ENCODE measurements around the gene YWHAB.
"Not testable (repeated sequence)": the region's sequence is repeated elsewhere in the genome, so short reads cannot be mapped to it uniquely, and the experiment has no call there.

Gene YWHAB

DNA sequence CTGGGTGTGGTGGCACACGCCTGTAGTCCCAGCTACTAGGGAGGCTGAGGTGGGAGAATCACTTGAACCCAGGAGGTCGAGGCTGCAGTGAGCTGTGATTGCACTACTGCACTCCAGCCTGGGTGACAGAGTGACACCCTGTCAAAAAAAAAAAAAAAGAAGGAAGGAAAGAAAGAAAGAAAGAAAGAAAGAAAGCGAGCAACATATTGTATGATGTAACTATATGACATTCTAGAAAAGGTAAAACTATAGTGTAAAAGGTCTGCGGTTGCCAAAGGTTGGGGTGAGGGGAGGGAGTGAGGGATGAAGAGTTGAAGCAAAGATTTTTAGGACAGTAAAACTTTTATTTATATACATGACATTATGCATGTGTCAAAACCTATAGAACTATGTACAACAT lies 3.1 kb upstream of the YWHAB start:
- DNase-seq, result not testable (repeated sequence)

DNA sequence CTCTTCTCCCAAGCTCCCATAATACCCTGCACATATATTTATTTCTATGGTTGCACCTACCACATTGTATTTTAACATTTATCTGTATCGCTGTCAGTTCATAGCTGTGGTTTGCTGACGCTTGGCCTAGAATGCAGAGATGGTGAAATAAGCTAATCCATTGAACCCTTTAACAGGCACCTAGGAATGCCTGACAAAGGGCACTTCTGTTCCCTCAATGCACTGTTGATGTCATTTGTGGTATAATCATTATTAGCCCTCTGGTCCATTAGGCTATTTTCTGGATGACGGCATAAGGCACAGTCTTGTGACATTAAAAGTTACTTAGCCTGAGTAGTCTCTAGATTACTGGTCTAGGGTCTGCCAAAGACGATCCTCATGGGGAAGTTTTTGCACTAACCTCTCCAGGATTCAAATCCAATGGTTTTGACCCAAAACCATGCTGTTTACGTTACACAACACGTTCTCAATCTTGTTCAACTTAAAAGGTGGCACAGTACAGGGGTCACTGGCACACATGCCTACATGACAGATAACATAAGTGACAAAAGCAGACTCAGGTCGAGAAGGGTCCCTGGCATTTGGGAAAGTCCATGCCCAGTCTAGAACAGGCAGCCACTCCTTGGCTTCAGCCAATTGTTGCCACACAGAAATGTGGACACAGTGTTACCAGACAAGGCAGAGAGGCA lies 2.1 kb upstream of the YWHAB start:
- DNase-seq, result no peak

DNA sequence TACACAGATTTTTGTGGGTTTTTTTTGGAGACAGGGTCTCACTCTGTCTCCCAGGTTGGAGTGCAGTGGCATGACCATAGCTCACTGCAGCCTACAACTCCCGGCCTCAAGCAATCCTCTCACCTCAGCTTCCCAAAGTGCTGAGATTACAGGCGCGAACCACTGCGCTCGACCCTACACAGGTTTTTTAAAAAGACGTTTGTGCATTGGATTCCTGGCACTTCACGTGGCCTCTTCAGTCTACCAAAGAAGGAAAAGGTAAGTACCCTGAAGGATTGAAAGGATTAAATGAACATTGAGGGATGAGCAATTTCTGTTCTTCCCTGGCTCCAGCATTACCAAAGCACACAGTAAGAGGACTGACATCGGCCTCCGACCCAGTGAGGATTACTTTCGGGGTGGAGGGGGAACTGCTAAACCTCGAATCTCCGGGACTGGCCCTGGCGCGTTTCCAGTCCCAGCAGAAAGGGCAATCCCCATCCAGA lies 556 bp upstream of the YWHAB start:
- no peak for DNase-seq

DNA sequence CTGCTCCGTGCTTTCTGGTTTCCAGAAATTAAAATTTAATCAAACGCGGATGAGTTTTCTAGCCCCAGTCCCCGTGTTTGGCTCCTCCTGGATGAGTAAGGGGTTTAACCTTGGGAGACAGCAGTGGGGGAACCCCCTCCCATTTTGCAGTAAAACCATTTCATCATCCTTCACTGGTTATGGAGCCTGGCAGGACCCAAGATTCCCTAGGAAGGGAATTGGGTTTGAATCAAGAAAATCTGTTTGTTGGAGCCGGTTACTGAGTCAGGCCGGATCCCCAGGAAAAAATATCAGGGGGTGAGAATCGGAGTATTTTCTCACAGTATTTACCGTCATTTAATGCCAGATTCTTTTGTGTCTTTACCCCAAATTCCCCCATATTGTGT lies 754 bp downstream of the YWHAB start:
- DNase-seq, result no peak

DNA sequence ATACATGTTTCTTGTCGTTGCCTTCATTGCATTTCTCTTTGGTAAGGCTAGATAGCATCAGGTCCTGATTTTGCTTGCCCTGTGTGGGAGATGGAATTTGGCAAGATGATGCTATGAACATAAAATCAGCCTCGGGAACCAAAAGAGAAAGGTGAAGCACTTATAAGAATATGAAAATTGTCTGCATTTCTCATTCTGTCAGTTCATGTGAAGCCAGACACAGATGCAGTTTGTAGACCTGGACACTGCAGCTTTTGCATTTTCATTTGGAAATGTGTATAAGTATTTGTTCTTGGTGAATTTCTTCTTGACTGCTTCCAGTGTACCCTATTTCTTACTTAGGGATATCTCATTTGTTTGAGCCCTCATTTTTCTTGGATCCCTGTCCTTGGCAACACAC lies 1.3 kb downstream of the YWHAB start:
- no peak for DNase-seq

DNA sequence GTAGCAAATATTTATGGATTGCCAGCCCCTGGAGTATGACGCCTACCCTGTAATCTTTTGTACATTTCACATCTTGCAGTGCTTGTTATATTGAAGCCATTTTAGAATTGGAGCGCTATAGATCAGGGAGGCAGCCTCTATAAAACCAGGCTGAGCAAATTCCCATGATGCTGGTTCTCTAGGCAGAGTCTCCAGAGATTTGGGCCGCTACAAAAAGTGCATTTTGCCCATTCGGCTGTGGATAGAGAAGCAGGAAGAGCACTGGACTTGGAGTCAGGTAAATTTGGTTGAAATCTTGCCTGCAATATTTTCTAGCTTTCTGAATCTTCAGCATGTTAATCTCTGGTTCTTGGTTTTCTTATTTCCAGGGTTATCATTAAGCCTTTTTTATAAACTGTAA lies 2.0 kb downstream of the YWHAB start:
- no peak for DNase-seq

DNA sequence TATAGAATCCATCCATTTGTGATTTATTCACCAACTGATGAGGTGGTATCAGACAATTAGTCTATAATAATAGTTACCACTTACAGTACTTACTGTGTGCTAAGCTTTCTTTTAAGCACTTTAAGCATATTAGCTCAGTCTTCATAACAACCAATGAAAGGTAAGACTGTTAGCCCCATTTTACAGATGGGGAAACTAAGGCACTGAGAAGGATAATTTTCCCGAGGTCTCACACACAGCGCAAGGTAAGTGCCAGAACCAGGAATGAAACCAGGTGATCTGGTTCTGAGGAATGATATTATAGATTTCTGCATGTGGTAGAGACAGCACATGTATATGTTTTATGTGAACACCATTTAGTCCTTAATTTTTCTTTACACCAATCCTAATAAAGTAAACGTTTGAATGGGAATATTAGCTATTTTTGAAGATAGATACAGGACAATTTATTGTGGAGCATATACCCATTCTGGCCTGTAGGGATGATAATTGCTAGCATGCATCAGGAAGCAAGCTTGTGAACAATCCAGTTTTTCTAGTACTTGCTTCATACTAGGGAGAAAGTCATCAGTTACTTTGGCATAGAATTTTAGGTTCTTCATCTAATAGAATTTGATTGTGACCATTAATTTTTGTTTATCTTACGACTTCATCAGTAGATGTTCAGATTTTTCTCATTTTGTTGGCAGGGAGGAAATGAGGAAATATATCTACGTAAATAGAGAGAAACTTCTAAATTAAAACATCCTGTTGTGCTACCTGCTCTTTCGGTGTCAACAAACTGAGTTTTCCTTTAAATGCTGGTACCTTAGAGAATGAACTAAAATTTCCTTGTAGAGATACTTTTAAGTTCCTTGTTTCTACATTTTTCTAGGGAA lies 3.0 kb downstream of the YWHAB start:
- peak; percentile 49 for DNase-seq

DNA sequence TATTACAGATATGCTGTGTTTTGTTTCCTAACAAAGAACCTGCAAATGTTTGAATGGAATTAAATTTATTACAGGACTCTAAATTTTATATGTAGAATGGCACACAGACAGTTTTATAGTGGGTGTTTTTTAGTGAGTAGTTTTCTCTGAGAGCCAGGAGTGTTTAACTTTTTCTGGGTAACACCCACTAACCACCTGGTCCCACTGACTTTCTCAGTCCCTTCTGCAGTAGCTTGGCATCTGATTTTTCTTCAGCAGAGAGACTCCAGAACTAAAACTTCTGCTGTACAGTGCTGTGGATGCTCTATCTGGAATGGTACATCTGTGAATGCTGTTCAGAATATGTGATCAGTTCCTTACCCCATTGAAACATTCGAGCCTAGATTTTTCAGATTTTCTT lies 6.3 kb downstream of the YWHAB start:
- peak; percentile 7 for DNase-seq

DNA sequence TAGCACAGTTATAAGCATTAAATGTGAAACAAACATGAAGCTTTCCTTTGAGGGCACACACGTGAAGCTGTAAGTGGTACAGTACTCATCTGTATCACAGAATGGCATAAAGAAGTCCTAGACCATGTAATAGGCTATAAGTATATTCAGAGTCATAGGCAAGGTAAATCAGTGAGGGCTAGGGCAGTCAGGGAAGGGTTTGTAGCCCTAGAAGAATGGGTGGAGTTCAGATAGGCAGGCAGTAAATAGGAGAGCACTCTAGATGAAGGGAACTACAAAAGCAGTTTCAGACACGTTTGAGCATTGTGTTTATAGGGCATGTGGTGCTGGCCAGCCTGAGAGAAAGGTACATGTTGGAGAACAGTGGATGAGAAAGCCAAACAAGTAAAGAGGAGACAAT lies 9.5 kb downstream of the YWHAB start:
- DNase-seq, result no peak

DNA sequence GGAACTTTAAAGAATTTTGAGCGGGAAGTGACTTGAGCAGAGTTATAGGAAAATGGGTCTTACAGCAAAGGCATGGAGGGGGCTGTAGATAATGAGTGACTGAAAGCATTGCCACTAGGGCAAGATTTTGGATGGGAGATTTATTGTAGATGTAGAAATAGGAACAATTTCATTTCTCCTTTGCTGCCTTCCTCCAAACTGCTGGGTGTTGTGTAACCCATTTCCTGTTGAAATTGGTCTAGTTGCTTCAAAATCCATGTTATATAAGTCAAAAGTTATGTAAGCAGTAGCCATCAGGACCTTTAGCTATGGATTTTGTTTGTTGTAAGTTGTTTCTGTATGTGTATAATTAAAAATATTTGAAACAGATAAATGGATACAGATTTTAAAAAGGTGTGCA lies 11.1 kb downstream of the YWHAB start:
- peak; percentile 66 for DNase-seq

DNA sequence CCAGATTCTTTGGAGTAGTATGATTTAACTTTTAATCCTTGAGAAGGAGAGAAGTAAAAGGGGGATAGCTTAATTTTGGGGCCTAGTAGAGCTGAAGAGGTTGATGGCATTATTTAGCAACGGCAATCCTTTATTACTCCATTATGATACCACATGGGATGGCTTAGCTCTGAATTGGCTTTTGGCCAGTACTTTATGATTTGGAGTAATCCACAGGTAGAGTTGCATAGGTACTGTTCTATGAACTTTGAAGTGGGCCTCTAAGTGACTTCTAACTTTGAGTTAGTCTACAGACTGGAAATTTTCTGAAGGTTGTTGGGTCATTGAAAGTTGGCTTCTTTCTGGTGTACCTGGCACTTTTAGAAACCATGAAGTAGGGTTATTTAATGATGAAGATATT lies 11.6 kb downstream of the YWHAB start:
- no peak for DNase-seq

DNA sequence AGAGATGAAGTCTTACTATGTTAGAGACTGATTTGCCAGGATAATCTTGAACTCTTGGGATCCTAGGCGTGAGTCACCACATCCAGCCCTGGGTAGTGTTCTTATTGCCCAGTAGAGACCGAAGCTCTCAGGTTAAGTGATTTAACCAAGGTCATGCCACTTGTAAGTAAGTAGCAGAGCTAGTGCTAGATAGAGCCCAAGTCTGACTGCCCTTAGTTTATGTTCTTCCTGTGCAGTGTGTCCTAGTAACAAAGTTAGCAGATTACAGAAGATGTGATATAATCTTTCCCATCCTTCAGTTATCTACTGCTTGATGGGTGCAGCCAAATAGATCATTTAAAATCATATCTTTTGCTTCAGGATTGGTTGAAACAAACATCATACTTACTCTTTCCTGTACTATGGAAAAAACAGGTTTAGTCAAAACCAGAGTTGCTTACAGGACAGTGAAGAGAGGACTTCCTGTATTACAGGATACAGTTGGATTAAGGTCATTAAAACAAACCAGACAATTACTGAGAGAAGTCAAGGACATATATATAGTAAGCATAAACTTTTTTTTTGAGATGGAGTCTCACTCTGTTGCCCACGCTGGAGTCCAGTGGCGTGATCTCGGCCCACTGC lies 14.8 kb downstream of the YWHAB start:
- no peak for DNase-seq

DNA sequence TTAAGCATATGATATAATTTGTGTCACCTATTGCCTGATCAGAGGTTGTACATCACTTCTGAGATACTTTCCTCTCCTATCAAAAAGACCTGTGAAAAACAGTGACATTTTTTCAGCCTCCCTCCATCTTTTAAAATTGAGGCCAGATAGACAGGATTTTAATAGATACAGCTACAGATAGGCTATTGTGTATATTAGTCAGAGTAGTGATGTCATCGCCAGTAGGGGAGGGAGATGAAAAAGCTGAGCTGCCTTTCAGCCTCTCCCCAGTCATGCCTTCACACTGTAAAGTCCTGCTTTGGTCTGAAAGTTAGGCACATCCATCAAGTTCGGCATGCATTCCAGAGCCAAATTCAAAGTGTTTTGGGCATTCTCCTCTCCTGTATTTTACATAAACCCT lies 16.5 kb downstream of the YWHAB start:
- DNase-seq, result no peak

DNA sequence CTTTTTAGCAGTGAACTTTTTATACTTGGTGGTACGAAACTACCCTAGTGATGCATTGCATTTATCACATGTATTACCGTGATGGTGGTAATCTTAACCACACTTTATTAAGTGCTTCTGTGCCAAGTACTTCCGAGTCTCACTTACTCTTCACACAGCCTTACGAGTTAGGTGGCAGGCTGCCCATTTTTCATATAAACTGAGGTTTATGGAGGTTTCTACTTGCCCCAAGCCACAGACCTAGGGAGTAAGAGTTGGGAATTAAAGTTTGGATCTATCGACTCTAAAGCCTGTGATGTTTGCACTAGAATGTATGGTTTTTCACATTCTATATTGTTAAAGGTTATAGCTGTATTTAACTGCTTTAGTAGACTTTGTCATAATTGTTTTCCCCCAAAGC lies 18.9 kb downstream of the YWHAB start:
- DNase-seq, result no peak

DNA sequence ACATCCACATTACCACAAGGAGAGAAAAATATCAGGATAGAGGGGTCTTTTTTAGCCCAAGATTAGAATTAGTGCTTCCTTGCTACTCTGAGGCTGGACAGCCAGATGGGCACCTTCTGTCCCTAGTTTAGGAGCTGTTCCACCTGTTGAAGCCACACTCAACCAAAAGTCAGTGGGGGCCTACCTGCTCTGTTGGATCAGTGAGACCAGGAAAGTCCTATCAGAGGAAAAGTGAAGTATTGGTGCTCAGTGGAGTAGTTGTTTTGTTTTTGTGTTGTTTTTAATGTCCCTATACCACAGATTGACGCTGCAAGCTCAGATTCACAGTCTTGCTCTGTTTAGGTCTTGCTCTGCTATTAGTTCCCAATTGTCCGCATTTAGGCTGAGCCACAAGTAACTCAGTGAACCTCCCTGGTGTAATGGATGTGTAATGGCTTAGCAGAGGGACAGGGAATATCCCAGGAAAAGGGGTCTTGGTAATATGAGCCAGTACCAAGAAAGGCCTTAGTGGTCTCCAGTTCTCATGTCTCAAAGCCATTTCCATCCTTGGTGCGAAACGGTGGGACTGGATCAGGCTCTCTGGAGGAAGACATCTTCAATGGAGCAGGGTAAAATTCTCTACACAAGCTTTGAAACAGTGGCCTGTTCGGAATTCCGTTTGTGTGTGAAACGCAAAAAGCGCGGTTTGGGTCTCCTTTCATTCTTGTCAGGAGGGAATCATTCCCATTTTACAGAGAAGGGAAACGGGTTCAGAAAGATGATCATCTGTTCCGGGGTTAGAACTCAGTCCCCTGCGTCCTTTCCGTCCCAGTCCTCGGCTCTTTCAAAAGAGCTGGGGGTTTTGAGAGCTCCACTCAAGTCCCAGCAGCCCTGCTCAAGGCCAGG lies 23.7 kb downstream of the YWHAB start:
- DNase-seq, result no peak

DNA sequence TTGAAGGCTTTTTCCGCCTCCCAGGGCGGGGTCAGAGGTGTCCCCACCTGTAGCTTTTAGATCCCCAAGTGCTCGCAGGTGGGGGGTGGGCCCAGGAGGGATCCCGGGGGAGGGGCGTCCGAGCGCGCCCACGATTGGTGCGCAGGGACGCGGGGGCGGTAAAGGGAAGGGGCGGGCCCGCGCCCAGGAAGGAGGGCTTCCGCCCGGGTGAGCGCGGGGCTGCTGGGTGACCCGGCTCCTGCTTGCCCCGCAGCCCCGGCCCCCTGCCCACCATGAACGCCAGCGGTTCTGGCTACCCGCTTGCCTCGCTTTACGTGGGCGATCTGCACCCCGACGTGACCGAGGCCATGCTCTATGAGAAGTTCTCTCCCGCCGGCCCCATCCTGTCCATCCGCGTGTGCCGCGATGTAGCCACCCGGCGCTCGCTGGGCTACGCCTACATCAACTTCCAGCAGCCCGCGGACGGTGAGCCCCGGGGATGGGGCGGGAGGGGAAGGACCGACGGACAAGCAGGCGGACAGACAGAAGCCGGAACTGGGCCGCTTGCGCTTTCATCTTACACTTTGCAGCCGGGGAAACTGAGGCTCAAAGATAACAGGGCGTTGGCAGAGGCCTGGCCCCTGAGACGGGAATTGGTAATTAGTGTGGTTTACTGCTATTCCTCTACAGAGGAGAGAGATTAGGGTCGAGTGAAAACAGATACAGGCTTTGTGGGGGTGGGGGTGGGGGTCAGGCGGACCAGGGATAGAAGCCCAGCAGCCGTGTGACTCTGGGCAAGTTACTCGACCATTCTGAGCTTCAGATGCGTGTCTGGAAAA lies 24.6 kb downstream of the YWHAB start, which contains the start of gene PABPC1L:
PABPC1L (plus strand) TSS at position 189 of the 818 bp plus-strand sequence; CDS start at position 273, 84 bp downstream.
- DNase-seq, result peak; percentile 80

DNA sequence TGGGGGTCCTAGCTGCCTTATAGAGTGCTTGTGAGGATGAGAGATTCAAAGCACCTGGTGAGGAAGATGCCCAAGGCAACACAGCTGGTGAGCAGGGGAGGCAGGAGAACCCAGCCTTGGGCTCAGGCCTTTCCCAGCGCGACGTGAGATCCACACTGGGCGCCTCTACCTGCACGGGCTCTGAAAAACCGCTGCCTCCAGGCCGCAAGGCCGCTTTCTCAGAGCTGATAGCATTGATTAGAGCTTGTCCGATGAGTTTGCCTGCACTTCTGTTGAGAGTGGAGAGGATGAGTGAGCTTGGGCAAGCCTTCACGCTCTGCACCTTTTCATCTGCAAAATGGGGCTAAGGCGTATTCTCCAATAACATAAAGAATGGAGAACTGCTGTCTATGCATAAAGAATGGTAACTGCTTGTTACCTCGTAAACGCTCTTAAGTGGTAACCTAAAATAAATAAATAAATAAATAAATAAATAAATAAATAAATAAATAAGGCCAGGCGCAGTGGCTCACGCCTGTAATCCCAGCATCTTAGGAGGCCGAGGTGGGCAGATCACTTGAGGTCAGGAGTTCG lies 25.3 kb downstream of the YWHAB start:
- peak; percentile 12 for DNase-seq

DNA sequence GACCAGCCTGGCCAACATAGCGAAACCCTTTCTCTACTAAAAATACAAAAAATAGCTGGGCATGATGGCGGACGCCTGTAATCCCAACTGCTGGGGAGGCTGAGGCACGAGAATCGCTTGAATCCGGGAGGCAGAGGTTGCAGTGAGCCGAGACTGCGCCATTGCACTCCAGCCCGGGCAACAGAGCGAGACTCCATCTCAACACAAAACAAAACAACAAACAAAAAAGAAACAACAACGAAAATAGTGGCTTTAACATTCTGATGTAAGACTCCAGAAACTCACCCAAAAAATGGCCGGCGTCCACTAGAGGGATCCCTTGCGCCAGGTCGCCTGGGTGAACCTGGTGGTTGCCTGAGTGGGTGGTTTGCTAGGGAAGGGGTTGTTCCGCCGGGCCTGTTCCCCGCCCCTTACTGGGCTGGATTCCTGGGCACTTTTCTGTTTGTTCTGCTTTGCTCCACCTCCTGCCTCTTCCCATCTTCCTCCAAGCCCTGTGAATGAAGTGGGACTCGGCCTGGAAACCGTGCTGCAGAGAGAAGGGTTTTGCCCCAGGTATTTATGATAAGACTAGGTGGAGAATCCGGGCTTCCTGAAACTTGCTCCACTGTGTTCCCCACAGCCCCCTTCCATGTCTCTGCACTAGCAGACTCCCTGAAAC lies 25.9 kb downstream of the YWHAB start:
- peak; percentile 83 for DNase-seq

DNA sequence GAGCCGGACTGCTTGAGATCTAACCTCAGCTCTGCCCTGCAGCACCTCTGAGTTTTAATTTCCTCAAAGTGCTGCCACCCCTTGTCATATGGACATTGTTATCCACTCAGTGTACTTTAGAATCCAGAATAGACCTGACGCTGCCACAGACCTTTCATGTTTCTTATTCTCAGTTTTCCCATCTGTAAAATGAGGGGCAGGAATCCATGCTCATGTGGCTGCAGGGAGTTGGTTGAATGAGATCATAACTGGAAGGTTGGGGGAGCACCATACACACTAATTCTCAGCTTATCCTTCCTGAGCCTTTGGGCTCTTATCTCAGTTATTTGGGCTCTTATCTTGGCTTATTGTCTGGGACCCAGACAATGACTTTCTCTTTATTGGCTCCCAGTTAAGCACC lies 26.7 kb downstream of the YWHAB start:
- DNase-seq, result no peak

DNA sequence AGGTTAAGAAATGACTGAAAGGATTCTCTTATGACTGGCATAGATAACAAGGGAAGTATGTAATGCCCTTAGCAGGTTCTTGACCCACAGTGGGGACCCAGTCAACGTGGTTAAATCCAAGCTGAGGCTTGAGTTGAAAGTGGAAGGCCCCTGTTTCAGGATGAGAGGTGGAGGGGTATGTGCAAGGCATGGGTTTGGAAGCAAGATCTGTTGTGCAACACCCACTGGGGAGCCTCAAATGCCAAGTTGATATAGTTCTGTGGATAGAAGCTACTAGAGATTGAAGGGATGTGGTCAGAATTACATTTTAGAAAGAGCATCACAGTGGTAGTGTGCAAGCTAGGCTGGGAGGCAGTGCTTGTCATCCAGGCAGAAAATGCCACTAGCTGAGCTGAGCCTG lies 29.4 kb downstream of the YWHAB start:
- DNase-seq, result no peak

DNA sequence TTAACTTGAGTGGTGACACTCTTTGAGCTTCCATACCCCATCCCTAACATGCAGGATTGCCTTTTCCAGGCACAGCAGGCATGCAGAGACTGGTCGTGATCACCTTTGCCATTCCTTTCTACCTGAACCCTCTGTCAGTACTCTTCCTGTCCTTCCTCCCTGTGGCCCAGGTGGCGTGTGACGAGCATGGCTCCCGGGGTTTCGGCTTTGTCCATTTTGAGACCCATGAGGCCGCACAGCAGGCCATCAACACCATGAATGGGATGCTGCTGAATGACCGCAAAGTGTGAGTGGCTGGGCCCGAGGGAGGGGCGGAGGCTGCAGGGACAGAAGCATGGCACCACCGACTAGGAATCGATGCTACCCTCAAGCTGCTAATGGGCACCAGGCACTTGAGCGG lies 31.1 kb downstream of the YWHAB start:
- no peak for DNase-seq
